GM21381 (cell line): Measurements from ENCODE around the gene ERICH6.

ENCODE experiments used
- ATAC-seq: cut with Tn5 transposase; IDR thresholded peaks from one replicate; pipeline ENCODE4 v1.9.1; 2021; ENCODE audit warnings: mild to moderate bottlenecking, moderate library complexity; ENCODE audit not compliant: unreplicated experiment

The ERICH6 gene

DNA sequence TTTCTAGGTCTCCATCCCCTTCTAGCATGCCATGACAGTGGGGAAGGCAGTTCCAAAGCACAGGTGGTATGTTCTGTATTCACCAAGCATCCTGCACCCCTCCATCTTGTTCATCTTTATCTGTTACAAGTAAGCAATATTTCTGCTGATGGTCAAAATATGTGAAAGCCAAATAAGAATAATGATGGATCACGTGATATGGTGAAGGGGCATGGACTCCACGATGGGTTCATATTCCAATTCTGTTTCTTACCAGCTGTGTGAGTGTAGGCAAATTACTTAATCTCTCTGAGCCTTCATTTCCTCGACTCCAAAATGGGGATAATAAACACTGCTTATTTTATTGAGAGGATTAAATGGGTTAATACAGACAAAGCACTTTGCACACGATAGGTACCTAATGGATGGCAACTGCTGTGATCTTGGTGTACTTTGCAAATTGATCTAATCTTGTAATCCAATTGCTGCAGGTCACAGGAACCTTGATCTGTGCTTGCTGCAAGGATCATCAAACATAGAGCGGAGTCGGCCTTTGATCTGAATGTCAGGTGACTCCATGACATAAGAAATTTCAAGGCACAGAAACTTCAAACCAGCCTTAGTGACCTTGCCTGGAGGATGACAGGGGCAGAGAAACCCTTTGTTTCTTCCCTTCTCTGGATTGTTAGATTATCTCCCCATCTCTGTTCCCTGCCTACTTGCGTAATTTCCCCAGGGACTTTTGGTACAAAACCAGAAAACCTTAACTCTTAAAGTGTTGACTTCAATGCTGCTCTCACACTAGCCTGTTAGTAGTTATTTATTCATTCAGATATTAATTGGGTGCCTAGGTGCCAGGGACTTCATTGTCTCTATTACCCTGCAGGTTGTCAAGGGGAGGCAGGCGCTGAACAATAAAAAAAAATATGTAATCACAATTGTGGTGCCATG is 33.4 kb upstream of the ERICH6 start:
- ATAC-seq: no peak

DNA sequence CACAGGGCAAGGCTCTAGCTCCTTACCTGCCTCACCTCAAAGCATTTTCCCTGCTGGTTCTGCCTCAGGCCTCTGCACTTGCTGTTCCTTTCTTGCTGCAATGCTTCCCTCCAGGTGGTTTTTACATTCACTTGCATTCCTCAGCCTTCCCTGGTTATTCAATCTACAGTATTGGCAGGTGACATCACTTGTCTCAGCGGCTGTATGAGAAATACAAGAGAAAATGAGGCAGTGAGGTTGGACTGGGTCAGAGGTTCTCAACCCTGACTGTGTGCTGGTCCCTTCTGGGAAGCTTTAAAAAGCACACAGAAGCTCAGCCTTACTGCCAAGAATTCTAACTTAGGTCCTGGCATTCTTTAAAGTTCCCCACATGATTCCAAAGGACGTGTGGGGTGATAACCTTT is 32.6 kb upstream of the ERICH6 start:
- ATAC-seq: no peak

DNA sequence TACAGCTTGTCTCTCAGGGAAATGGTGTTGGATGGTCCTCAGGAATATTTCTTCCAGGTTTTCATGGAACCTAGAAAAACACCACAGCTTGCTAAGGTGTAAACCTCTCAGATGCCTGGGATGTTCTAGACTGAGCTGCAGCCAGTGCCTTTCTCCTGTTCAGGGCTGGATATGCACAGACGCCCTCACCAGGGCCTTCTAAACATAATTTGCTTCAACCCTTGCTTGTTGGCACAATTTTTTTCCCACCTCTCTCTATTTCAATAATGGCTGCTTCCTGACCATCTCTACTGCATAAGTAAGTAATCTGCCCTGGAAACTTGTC is 31.0 kb upstream of the ERICH6 start:
- ATAC-seq: no peak

DNA sequence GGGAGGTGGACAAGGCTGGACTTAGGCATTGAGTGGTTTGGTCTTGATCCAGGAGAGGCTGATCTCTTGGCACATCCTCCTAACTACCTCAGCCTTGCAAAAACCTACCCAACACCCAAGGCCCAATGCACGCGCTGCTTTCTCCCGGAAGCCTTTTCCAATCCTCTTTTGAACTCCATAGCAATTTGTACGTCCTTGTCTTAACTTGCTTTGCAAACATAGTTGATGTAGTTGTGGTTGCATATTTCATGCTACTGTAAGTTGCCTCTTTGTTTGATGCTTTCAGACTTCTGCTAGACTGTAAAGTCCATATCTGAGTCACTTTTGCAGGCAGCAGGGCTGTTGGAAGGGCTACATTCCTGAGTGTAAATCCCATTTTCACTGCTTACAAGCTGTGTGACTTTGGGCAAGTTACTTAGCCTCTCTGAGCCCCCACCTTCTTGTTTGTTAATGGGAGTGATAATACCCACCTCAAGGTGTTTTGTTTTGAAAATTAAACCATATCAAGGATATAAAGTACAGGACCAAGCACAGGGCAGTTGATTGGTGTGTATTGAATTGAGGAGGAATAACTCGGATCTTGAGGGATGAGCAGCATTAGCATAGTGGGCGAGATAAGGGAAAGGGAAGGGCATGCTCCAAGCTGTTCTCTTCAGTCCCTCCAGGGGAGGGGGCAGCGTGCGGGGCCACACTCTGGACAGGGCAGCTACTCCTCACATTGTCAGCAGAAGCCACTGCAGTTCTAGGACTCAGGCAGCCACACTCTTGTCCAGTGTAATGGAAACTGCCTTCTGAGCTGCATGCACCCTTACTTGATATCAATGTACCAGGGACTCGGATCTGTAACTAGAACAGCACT is 30.4 kb upstream of the ERICH6 start:
- ATAC-seq: no peak

DNA sequence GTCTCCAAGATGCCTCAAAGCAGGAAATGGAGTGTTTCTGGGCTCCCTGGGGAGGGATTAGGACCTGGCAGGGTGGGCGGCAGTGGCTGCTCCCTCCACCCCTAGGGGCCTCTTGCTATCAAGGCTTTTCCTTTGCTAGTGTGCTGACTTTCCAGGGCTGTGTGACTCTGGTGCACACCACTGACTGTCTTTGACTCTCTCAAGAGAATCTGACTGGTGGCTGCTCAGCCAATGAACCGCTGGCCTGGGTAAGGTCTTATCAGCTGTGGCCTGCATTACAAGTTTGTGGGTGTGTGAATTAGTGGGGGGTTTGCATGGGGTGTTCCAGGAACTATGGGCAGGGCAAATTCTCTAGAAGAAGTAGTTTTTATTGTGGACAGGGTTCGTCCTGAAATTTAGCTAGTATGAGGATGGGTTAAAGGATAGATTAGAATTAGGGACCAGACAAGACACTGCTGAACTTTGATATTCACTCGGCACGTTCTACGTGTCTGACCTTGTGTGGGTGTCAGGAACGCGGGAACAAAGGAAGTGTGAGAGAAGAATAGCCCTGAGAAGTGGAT is 29.7 kb upstream of the ERICH6 start:
- ATAC-seq: no peak

DNA sequence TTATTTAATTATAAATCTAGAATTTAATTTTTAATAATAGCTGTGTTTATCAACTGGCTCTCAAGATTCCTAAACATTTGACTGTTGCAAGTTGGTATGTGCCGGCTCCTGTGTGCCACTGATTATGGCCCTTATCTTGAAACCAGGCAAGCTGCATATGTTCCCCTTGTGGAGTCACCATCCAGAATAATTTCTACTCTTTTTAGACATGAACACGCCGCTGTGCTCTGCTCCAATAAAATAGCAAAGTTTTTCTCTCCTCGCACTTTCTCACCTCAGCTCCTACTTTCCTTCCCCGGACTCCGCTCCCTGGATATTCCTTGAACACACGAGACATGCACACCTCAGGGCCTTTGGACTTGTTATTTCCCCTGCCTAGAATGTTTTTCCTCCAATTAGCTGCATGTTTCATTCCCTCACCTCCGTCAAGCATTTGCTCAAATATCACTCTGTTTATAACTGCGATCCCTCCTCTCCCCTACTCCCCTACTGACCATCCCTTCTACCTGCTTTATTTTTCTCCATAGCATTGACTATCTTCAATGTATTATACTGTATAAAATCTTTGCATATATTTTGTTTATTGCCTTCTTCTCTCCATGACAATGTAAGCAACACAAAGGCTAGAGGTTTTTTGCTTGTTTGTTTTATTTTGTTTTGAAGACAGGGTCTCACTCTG is 26.1 kb upstream of the ERICH6 start:
- no peak for ATAC-seq

DNA sequence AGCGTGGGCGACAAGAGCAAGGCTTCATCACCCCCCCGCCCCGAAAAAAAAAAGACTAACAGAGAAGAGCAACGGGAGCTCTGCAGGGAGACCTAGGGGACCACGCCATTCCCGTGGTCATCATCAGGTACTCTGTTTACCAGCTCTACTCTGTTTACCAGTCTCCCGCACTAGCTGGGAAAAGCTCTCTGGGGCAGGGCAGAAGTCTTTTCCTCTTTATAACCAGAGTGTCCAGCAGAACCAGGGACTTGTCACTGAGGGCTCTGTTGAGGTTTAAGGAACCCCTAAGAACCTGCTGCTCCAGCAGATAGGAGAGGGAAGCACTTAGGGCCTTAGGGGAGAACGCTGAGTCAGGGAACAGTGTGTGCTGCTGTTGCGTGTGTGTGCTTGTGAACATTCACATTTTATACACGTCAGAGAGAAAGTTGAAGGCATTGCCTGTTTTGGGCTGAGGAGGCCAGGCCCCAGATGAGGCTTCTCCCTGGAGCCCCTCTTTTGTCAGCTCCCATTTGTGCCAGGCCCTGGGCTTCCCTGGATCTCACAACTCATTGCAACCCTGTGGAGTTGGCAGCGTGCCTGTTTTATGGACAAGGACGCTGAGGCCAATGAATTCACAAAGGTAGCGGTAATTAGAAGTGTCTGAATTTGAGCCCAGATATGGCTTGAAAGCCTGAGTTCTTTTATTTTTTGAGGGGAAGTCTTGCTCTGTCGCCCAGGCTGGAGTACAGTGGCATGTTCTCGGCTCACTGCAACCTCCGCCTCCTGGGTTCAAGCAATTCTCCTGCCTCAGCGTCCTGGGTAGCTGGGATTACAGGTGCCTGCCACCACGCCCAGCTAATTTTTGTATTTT is 24.2 kb upstream of the ERICH6 start:
- ATAC-seq: no peak

DNA sequence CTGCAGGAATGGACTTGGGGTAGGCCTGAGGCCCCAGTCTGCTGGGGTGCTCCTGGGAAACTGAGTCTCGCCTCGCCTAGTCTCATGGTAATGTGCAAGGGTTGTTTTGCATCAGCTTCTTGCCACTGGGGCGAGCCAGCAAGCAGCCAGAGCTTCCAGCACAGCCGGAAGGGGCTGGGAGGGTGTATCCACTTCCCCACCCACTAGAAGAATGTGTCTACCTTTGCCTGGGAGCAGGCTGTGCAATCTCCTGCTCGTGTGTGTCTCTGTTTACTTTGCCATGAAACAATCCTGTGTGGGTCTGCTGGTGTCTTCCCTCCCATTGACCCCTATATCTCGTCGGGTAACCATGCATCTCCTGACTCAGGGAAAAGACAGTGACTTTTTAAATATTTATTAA is 21.8 kb upstream of the ERICH6 start:
- ATAC-seq: no peak

DNA sequence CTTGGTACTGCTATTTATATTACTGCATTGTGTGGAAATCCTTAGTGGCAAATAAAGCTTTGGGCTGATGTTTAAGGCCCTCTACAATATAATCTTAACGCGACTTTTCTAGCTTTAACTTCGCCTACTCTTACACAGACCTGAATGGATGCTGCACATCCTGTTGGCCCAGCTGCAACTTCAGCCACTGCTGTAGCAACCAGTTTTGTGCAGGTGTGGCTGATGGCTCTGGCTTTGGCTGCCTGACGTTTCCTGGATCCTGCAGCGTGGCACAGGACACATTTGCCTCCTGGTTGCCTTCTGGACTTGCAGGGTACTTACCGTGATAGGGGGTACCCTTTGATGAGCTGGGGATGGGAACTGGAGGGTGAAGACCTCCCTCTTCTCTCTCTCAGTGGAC is 20.2 kb upstream of the ERICH6 start:
- no peak for ATAC-seq

DNA sequence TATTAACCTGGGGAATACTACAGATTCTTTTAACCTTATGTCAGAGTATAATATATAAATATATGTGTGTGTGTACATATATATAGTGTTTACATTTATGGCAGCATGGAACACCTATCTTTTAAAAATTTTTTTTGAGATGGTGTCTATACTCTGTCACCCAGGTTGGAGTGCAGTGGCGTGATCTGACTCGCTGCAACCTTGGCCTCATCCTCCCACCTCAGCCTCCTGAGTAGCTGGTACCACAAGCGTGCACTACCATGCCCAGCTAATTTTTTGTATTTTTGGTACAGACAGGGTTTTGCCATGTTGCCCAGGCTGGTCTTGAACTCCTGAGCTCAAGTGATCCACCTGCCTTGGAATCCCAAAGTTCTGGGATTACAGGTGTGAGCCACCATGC is 18.5 kb upstream of the ERICH6 start:
- ATAC-seq: no peak

DNA sequence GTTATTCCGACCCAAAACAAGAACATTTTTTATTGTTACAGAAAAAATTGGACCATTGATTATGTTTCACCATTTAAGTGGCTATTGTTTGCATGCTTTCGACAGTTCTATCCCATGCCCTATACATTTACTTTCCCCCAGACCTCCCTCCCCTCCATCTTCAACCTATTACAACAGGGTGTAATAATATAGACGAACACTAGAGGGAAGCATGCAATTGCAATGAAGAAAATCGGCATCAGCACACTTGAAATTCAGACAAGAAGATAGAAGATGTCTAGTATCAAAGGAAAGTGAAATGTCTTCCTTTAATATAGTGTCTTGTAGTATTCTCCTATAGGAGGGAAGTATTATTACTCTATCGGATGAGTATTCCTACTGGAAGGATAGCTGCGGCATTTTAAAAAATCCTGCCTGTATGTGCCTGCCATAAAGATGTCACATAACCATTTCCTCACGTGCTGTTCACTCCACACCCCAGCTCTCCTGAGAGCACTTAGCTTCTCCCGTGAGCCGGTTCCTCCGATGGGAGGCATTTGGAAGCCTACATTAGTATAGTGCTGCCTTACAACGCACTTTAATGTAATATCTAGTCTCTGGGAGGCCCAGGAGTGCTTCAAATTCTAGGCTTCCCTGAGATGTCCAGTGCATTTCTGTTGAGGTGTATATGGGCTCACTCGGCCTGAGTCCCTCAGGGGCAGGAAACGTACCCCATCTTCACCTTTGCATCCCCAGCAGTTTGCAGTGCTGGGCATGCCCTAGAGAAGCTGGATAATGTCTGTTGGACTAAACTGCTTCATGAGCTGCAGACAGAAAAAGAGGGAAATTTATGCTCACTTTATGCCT is 17.8 kb upstream of the ERICH6 start:
- ATAC-seq: peak; percentile 73

DNA sequence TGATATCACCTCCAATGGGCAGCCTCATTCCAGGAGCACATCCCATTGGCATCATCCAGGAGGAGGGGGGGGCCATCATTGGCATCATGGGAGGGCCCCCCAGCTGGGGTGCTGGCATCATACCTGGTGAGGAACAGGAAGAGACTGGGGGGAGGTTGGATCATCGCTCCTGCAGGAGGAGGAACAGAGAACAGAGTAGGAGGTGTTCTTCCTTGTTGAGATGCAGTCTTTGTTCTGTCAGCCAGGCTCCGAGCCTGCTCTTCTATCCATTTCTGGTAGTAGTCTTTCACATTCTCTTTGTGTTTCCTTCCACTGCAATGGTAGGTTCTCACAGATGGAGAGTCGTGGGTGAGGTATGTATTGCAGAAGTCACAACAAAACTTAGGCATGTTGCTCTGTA is 16.7 kb upstream of the ERICH6 start:
- no peak for ATAC-seq

DNA sequence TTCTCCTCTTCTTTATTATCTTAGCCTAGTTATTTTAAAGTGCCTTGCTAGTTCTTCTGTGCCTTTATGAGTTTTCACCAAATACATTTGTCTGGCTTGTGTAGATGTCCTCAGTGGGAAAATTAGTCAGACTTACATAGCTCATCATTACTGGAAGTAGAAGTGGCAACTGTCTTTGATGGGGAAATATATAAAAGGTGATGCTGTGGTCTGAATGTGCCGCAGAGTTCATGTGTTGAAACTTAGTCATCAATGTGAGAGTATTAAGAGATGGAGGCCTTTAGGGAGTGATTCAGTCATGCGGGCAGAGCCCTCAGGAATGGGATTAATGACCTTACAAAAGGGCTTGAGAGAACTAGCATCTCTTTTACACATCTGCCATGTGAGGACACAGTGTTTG is 6.4 kb upstream of the ERICH6 start:
- ATAC-seq: no peak

DNA sequence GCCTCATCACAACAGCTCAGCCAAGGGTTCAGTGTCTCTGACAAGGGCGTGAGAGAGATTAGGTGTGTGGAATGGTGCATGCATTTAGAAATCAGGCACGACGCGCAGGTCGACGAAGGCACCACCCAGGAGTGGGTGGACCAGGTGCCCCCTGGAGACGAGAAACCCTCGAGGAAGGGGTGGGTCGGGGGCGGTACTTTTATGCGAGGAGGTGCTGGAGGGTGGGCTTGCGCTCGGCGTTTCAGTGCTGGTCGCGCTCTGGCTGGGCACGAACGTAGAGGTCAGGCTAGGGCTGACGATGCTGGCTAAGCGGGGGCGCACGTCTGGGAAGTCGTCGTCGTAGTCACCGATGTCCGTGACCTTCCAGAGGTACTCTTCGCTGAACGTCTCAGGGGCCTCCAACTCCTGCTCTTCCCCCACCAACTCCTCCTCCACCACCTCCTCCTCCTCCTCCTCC is 393 bp downstream of the ERICH6 start:
- peak; percentile 36 for ATAC-seq

DNA sequence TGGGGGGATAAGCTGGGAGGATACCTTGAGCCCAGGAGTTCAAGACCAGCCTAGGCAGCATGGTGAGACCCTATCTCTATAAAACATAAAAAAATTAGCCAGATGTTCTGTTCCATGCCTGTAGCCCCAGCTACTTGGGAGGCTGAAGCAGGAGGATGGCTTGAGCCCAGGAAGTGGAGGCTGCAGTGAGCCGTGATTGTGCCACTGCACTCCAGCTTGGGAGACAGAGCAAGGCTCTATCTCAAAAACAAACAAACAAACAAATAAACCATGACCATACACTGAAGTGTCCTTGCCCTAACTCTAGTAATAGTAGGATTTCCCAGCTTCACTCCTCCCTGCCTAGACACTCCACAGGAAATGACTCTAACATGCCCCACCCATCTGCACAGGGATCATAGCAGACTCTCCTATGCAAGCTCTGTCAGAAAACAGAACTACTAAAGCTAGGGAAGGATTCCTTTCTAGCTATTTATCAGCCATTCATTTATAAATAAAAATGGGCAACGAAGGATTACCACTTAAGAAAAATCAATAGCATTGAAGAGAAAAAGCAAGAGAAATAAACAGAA is 4.6 kb downstream of the ERICH6 start:
- no peak for ATAC-seq

DNA sequence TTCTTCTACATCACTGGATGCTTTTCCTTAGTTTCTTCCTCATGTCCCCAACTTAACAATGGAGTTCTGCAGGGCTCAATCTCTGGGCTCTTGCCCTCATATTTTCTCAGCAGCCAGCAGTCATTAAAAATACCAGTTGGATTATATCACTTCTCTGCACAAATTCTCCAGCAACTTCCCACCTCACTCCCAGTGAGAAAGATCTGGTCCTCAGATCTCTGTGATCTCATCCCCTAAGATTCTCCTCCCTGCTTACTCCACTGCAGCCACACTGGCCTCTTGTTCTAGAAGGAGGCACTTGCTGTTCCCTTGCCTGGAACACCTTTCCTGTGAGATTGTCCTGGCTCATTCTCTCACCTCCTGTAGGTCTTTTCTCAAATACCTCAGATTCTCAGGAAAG is 6.1 kb downstream of the ERICH6 start:
- ATAC-seq: no peak

DNA sequence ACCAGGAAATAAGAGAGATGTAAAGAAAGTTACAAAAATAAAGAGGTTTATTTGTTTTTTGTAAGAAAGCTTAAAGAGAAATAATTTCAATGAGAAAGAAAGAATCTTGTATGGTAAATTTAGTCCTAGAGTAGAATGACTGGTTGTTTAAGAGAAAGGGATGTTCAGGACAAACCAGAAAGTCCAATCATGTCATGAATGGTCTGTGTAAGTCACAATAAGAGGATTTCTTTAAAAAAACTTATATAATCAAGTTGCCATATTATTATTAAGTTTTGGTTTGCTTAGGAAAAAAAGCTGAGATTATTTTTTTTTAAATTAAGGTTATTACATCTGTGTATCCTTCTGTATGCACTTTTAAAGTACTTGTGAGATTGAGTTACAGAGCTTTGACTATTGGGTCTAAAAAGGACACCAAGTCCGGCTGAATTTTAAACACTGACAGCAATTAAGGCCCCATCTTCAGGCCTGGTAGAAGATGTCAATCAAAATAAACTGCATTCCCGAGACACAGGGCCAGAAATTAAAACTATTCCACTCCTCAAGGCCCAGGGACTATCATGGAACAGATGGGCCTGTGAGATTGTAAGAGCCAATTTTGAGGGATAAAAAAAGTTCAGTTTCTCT is 12.2 kb downstream of the ERICH6 start:
- ATAC-seq: no peak

DNA sequence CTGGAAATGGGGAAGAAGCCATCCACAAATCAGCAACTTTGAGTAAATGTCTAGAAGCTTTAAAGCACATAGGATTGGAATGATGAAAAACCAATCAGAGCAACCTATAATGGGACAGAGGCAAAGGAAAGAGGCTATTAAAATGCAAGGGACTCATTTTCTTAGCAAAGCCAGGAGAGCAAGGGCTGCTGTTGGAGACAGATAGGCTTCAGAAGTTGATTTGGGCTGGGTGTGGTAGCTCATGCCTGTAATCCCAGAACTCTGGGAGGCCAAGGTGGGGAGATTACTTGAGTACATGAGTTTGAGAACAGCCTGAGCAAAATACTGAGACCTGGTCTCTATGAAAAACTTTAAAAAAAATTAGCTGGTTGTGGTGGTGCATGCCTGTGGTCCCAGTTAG is 16.1 kb downstream of the ERICH6 start:
- no peak for ATAC-seq

DNA sequence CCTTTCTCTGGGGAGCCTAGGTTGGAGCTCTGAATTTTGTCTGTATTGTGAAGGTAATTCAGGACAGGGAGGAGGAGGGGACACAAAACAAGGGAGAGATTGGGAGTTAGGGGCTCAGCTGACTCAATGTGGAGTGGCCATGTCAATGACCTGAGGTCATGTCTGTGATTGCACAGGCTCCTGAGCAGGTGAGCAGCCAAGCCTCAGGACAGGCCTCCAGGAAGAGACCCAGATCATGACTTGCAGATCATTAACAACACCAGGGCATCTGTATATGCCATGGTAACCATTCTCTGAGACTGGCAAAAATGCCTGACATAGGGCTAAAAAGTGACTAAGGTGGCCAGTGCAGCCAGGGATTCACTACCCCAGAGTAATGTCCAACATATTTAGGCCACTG is 20.9 kb downstream of the ERICH6 start:
- ATAC-seq: no peak
